IMR-90 (cell line): Measurements from ENCODE around the gene BRK1. TPM values are rescaled to one million over a fixed set of nuclear protein-coding genes. Genes with fewer than 3 reads are reported as not detected.
"Not testable (repeated sequence)": the region's sequence is repeated elsewhere in the genome, so short reads cannot be mapped to it uniquely, and the experiment has no call there.

ENCODE experiments used
- ATAC-seq: fragments of 200-7000 bp; cut with Tn5 transposase; 2 replicates; pipeline ENCODE4 v1.9.1; 2020; ENCODE audit warnings: low read depth, mild to moderate bottlenecking, moderate library complexity
- BruUV-seq: library from RNA; stranded (reverse); fragments of 400-500 nt; replicated peaks from 2 replicates; lab custom pipeline; 2021; lab: Mats Ljungman, UMichigan
- CTCF ChIA-PET: fragments of 300-600 bp; formaldehyde crosslinking; extraction: SDS; loops from one replicate; lab custom pipeline; 2021; ENCODE audit warnings: antibody characterized with exemption; lab: Yijun Ruan, JAX
- POLR2A ChIA-PET: fragments of 300-600 bp; sonication (Branson Sonifier 250); formaldehyde crosslinking; loops from one replicate; lab custom pipeline; 2022; ENCODE audit warnings: antibody characterized with exemption; ENCODE audit not compliant: unreplicated experiment; lab: Charles Lee
- DNase-seq: peaks from one replicate; pipeline ENCODE4 v3.0.0; 2013
- H2AFZ ChIP-seq: replicated peaks from 2 replicates; pipeline ENCODE3; 2013; ENCODE audit warnings: low read length, mild to moderate bottlenecking; ENCODE audit not compliant: poor library complexity
- H2AK5ac ChIP-seq: 2 replicates; pipeline ENCODE4 v1.6.1; 2013; ENCODE audit warnings: low read depth, low read length, inconsistent platforms
- H2AK9ac ChIP-seq: replicated peaks from 2 replicates; pipeline ENCODE3; 2013; ENCODE audit warnings: mild to moderate bottlenecking, low read depth, low read length, moderate library complexity; ENCODE audit not compliant: poor library complexity
- H2BK120ac ChIP-seq: 2 replicates; pipeline ENCODE4 v1.6.1; 2013; ENCODE audit warnings: low read depth, low read length, inconsistent platforms
- H2BK15ac ChIP-seq: 3 replicates; pipeline ENCODE4 v1.6.1; 2013; ENCODE audit warnings: low read depth, low read length, inconsistent platforms
- H2BK20ac ChIP-seq: 2 replicates; pipeline ENCODE4 v1.6.1; 2013; ENCODE audit warnings: low read depth, mild to moderate bottlenecking, inconsistent platforms, low read length, moderate library complexity
- H2BK5ac ChIP-seq: 2 replicates; pipeline ENCODE4 v1.6.1; 2013; ENCODE audit warnings: mild to moderate bottlenecking, low read depth, low read length, inconsistent platforms; ENCODE audit not compliant: poor library complexity, severe bottlenecking
- H3K14ac ChIP-seq: replicated peaks from 2 replicates; pipeline ENCODE4 v1.6.1; 2013; ENCODE audit warnings: low read depth, low read length, inconsistent platforms
- H3K18ac ChIP-seq: 2 replicates; pipeline ENCODE4 v1.6.1; 2013; ENCODE audit warnings: low read depth, low read length, control low read depth
- H3K23ac ChIP-seq: 2 replicates; pipeline ENCODE4 v1.6.1; 2013; ENCODE audit warnings: low read depth, low read length, inconsistent platforms
- H3K27ac ChIP-seq: 2 replicates; pipeline ENCODE4 v1.5.1; 2013; ENCODE audit warnings: mild to moderate bottlenecking, control low read depth, low read length; ENCODE audit not compliant: insufficient read depth
- H3K27me3 ChIP-seq: 2 replicates; pipeline ENCODE4 v1.6.1; 2013; ENCODE audit warnings: low read length; ENCODE audit not compliant: control insufficient read depth, insufficient read depth
- H3K36me3 ChIP-seq: 2 replicates; pipeline ENCODE4 v1.6.1; 2013; ENCODE audit warnings: low read length, mixed read lengths; ENCODE audit not compliant: control insufficient read depth, insufficient read depth
- H3K4ac ChIP-seq: 2 replicates; pipeline ENCODE4 v1.6.1; 2013; ENCODE audit warnings: low read depth, low read length, inconsistent platforms
- H3K4me1 ChIP-seq: 2 replicates; pipeline ENCODE4 v1.6.1; 2013; ENCODE audit warnings: low read length, mixed read lengths; ENCODE audit not compliant: control insufficient read depth, insufficient read depth
- H3K4me2 ChIP-seq: 2 replicates; pipeline ENCODE4 v1.6.1; 2013; ENCODE audit warnings: low read depth, mild to moderate bottlenecking, control low read depth, low read length, moderate library complexity
- H3K4me3 ChIP-seq: 2 replicates; pipeline ENCODE4 v1.5.1; 2013; ENCODE audit warnings: low read depth, mild to moderate bottlenecking, control low read depth, low read length, moderate library complexity; ENCODE audit not compliant: insufficient read depth
- H3K56ac ChIP-seq: 2 replicates; pipeline ENCODE4 v1.6.1; 2013; ENCODE audit warnings: low read length, inconsistent platforms; ENCODE audit not compliant: insufficient read depth; ENCODE audit errors: extremely low read depth
- H3K79me1 ChIP-seq, 2 experiments: 2 replicates each; pipeline ENCODE4 v1.6.1; 2013; ENCODE audit warnings: low read length in 2 of 2, inconsistent platforms in 1 of 2, low read depth in 1 of 2
- H3K9ac ChIP-seq: 2 replicates; pipeline ENCODE4 v1.6.1; 2013; ENCODE audit warnings: low read depth, low read length, control low read depth
- H3K9me1 ChIP-seq: 2 replicates; pipeline ENCODE4 v1.6.1; 2013; ENCODE audit warnings: low read length, inconsistent platforms; ENCODE audit not compliant: insufficient read depth
- H3K9me3 ChIP-seq: 2 replicates; pipeline ENCODE4 v1.6.1; 2013; ENCODE audit warnings: low read length; ENCODE audit not compliant: control insufficient read depth, insufficient read depth
- H4K20me1 ChIP-seq: 2 replicates; pipeline ENCODE4 v1.6.1; 2013; ENCODE audit warnings: low read length, inconsistent platforms; ENCODE audit not compliant: insufficient read depth
- H4K5ac ChIP-seq: 2 replicates; pipeline ENCODE4 v1.6.1; 2013; ENCODE audit warnings: mild to moderate bottlenecking, low read depth, low read length, control low read depth
- H4K8ac ChIP-seq, 2 experiments: 2 replicates each; pipeline ENCODE4 v1.6.1; 2013; ENCODE audit warnings: low read depth in 2 of 2, low read length in 2 of 2, control low read depth in 1 of 2, inconsistent platforms in 1 of 2
- H4K91ac ChIP-seq: 2 replicates; pipeline ENCODE4 v1.6.1; 2013; ENCODE audit warnings: low read depth, low read length, inconsistent platforms; ENCODE audit not compliant: insufficient read depth
- WGBS, 2 experiments: methylation state at CpG; one replicate each; pipeline versions ENCODE4 v1.1.5 to v1.1.7; 2013; ENCODE audit warnings: missing lambda C conversion rate in 2 of 2; ENCODE audit not compliant: insufficient read length in 1 of 2; ENCODE audit errors: extremely low coverage in 2 of 2; 5-methylcytosine and 5-hydroxymethylcytosine counted together
- dilution Hi-C: fragments of 300-500 bp; cut with HindIII; formaldehyde crosslinking; loops from one replicate; pipeline ENCODE4 v1.14.3; 2018; ENCODE audit warnings: low sequenced_read_pairs; ENCODE audit not compliant: unreplicated experiment
- in situ Hi-C: fragments of 300-500 bp; cut with MboI; formaldehyde crosslinking; loops from 3 replicates; pipeline ENCODE4 v1.14.3; 2019; ENCODE audit warnings: low sequenced_read_pairs, inconsistent platforms, mixed read lengths
- intact Hi-C: fragments of 100-400 bp; cut with micrococcal nuclease; formaldehyde crosslinking; loops from 2 replicates; pipeline ENCODE4 v1.10.0; 2022
- polyA plus RNA-seq, 3 experiments: library from polyadenylated mRNA; depleted of rRNA; stranded (reverse); fragments of >200 nt; gene quantifications; 2 replicates each; pipeline ENCODE4 v1.2.3, GENCODE V29; 2012; ENCODE audit warnings: low replicate concordance in 1 of 3
- total RNA-seq: library from RNA; depleted of rRNA; stranded (reverse); fragments of >200 nt; gene quantifications from 2 replicates; pipeline ENCODE4 v1.2.3, GENCODE V29; 2012

The BRK1 gene
- total and polyA plus RNA-seq, 2 of the 4 experiments (the other 2 are of a cell fraction) = 81.4 to 235 TPM

DNA sequence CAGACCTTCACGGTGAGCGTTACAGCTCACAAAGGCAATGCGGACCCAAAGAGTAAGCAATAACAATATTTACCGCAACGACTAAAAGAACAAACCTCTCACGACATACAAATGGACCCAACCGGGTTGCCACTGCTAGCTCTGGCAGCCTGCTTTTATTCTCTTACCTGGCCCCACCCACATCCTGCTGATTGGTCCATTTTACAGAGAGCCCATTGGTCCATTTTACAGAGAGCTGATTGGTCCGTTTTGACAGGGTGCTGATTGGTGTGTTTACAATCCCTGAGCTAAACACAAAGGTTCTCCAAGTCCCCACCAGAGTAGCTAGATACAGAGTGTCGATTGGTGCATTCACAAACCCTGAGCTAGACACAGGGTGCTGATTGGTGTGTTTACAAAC is 20.4 kb downstream of the BRK1 start:
- CTCF ChIA-PET, ATAC-seq, BruUV-seq, H2AK9ac ChIP-seq, H3K23ac ChIP-seq, H3K9ac ChIP-seq, POLR2A ChIA-PET, H3K14ac ChIP-seq, H2BK20ac ChIP-seq, H2BK5ac ChIP-seq, H3K36me3 ChIP-seq, H4K8ac ChIP-seq, H3K9me1 ChIP-seq, H4K91ac ChIP-seq, H3K9me3 ChIP-seq, H3K18ac ChIP-seq, H3K79me1 ChIP-seq, H3K4me3 ChIP-seq, H3K4me2 ChIP-seq, H3K27ac ChIP-seq, H2BK120ac ChIP-seq, H4K5ac ChIP-seq, DNase-seq, H2BK15ac ChIP-seq, H4K20me1 ChIP-seq, H3K27me3 ChIP-seq, in situ Hi-C loops, dilution Hi-C loops, H3K4ac ChIP-seq, intact Hi-C loops, H3K4me1 ChIP-seq, H3K56ac ChIP-seq, H2AK5ac ChIP-seq, H2AFZ ChIP-seq: not testable (repeated sequence)
- 92% methylated on average over 4 of the region's 9 CpGs; no CpG with 5 or more reads in 1 of the 2 experiments for WGBS, 2 experiments
